HCT116 (cell line): ENCODE measurements around the gene IL22RA2. TPM values are rescaled to one million over a fixed set of nuclear protein-coding genes. Genes with fewer than 3 reads are reported as not detected.

Experiments
- ATAC-seq: fragments of 200-7000 bp; cut with Tn5 transposase; 2 replicates; pipeline ENCODE4 v1.9.1; 2020; ENCODE audit warnings: mild to moderate bottlenecking, moderate library complexity
- BruUV-seq: library from RNA; stranded (reverse); fragments of 400-500 nt; replicated peaks from 2 replicates; lab custom pipeline; 2021; lab: Mats Ljungman, UMichigan
- CTCF ChIA-PET: fragments of 300-600 bp; sonication (Branson Sonifier 250); formaldehyde crosslinking; loops from one replicate; lab custom pipeline; 2021; ENCODE audit warnings: antibody characterized with exemption; lab: Charles Lee
- POLR2A ChIA-PET: fragments of 300-600, 350-600 bp; sonication (Branson Sonifier 250); formaldehyde crosslinking; loops from one replicate; lab custom pipeline; 2021; ENCODE audit warnings: antibody characterized with exemption; lab: Charles Lee
- RAD21 ChIA-PET, 2 experiments: fragments of 300-600 bp; sonication (Branson Sonifier 250); formaldehyde crosslinking; loops; one replicate each; lab custom pipeline; 2023; ENCODE audit warnings: low total read pairs in 2 of 2; ENCODE audit not compliant: uncharacterized antibody in 2 of 2, unreplicated experiment in 2 of 2, low non-redundant PET in 1 of 2; lab: Charles Lee
- DNase-seq: peaks from one replicate; pipeline ENCODE4 v3.0.0-alpha.2; 2010; ENCODE audit warnings: low read depth, low spot score
- H2AFZ ChIP-seq: fragments of 200-600 bp; shearing (Covaris generic), sonication (generic); 2 replicates; pipeline ENCODE4 v1.6.1; 2017; ENCODE audit warnings: low read depth, mixed run types, mixed read lengths, antibody characterized with exemption, low read length; ENCODE audit not compliant: poor library complexity, severe bottlenecking
- H3K27ac ChIP-seq: 2 replicates; pipeline ENCODE4 v1.5.1; 2012; ENCODE audit warnings: low read depth, low read length
- H3K27me3 ChIP-seq: fragments of 200-600 bp; sonication (generic); 2 replicates; pipeline ENCODE4 v1.6.1; 2016; ENCODE audit warnings: mixed run types, low read length, mixed read lengths; ENCODE audit not compliant: insufficient read depth
- H3K36me3 ChIP-seq, 2 experiments: fragments of 200-500 bp in 1 of 2; fragments of 200-600 bp in 1 of 2; sonication (Bioruptor generic) in 1 of 2; sonication (generic) in 1 of 2; 2 replicates each; pipeline versions ENCODE4 v1.5.1 to v1.6.1; 2014 to 2016; ENCODE audit warnings: low read length in 2 of 2, inconsistent platforms in 1 of 2, mixed read lengths in 1 of 2, mixed run types in 1 of 2; ENCODE audit not compliant: insufficient read depth in 2 of 2, control insufficient read depth in 1 of 2
- H3K4me1 ChIP-seq, 2 experiments: fragments of 200-600 bp in 1 of 2; sonication (generic) in 1 of 2; 2 replicates each; pipeline versions ENCODE4 v1.5.1 to v1.6.1; 2012 to 2017; ENCODE audit warnings: low read length in 2 of 2, inconsistent platforms in 1 of 2, mild to moderate bottlenecking in 1 of 2, mixed read lengths in 1 of 2, mixed run types in 1 of 2, moderate library complexity in 1 of 2; ENCODE audit not compliant: insufficient read depth in 2 of 2, control insufficient read depth in 1 of 2
- H3K4me2 ChIP-seq: fragments of 200-600 bp; sonication (generic); 2 replicates; pipeline ENCODE4 v1.6.1; 2017; ENCODE audit warnings: mixed run types, low read length, mixed read lengths
- H3K4me3 ChIP-seq, 2 experiments: fragments of 200-600 bp in 1 of 2; sonication (generic) in 1 of 2; replicated peaks in 1 of 2; 2 replicates each; pipeline ENCODE4 v1.5.1; 2011 to 2016; ENCODE audit warnings: low read length in 2 of 2, control low read depth in 1 of 2, low read depth in 1 of 2, mild to moderate bottlenecking in 1 of 2, mixed read lengths in 1 of 2, mixed run types in 1 of 2
- H3K79me2 ChIP-seq: fragments of 200-600 bp; sonication (generic); 2 replicates; pipeline ENCODE4 v1.6.1; 2017; ENCODE audit warnings: mild to moderate bottlenecking, mixed run types, low read length, moderate library complexity, mixed read lengths; ENCODE audit not compliant: insufficient read depth
- H3K9ac ChIP-seq: fragments of 200-600 bp; sonication (generic); 2 replicates; pipeline ENCODE4 v1.6.1; 2016; ENCODE audit warnings: low read length, mixed read lengths
- H3K9me2 ChIP-seq: fragments of 200-600 bp; sonication (generic), shearing (Covaris generic); 2 replicates; pipeline ENCODE4 v1.6.1; 2017; ENCODE audit warnings: mixed run types, mild to moderate bottlenecking, moderate library complexity; ENCODE audit not compliant: insufficient read depth
- H3K9me3 ChIP-seq, 2 experiments: fragments of 200-500 bp in 1 of 2; fragments of 200-600 bp in 1 of 2; sonication (Bioruptor generic) in 1 of 2; sonication (generic) in 1 of 2; 2 replicates each; pipeline ENCODE4 v1.6.1; 2014 to 2017; ENCODE audit warnings: low read length in 2 of 2, mixed read lengths in 2 of 2, inconsistent platforms in 1 of 2, low read depth in 1 of 2, mild to moderate bottlenecking in 1 of 2, mixed run types in 1 of 2, moderate library complexity in 1 of 2; ENCODE audit not compliant: control insufficient read depth in 1 of 2, insufficient read depth in 1 of 2
- H4K20me1 ChIP-seq: fragments of 200-600 bp; sonication (generic), shearing (Covaris generic); 2 replicates; pipeline ENCODE4 v1.6.1; 2017; ENCODE audit warnings: mixed run types, mild to moderate bottlenecking, moderate library complexity; ENCODE audit not compliant: insufficient read depth
- ATF3 ChIP-seq: IDR thresholded peaks from 2 replicates; pipeline ENCODE4 v1.6.1; 2012
- CBX3 ChIP-seq: IDR thresholded peaks from 2 replicates; pipeline ENCODE4 v1.6.1; 2012; ENCODE audit warnings: low read depth
- CTCF ChIP-seq, 3 experiments: fragments of 200-600 bp in 1 of 3; sonication (generic) in 1 of 3; IDR thresholded peaks in 2 of 3; conservative IDR thresholded peaks in 1 of 3; 2 replicates each; pipeline ENCODE4 v1.5.1; 2012 to 2017; ENCODE audit warnings: low read depth in 2 of 3, low read length in 2 of 3, antibody characterized with exemption in 1 of 3, borderline replicate concordance in 1 of 3, control low read depth in 1 of 3, mild to moderate bottlenecking in 1 of 3, mixed read lengths in 1 of 3, mixed run types in 1 of 3, moderate library complexity in 1 of 3; ENCODE audit not compliant: insufficient read depth in 1 of 3
- EGR1 ChIP-seq: IDR thresholded peaks from 2 replicates; pipeline ENCODE4 v1.6.1; 2012; ENCODE audit warnings: low read depth
- EZH2 ChIP-seq: fragments of 200-600 bp; sonication (generic); IDR thresholded peaks from 2 replicates; pipeline ENCODE4 v1.6.1; 2017; ENCODE audit warnings: antibody characterized with exemption, mixed run types
- EZH2phosphoT487 ChIP-seq: fragments of 200-600 bp; IDR thresholded peaks from 2 replicates; pipeline ENCODE4 v1.6.1; 2018; ENCODE audit warnings: antibody characterized with exemption, borderline replicate concordance
- FOSL1 ChIP-seq: IDR thresholded peaks from 2 replicates; pipeline ENCODE4 v1.6.1; 2012; ENCODE audit warnings: low read depth
- JUND ChIP-seq: IDR thresholded peaks from 2 replicates; pipeline ENCODE4 v1.6.1; 2012
- MAX ChIP-seq: IDR thresholded peaks from 2 replicates; pipeline ENCODE4 v1.6.1; 2012
- POLR2A ChIP-seq: IDR thresholded peaks from 2 replicates; pipeline ENCODE4 v1.7.0; 2011; ENCODE audit warnings: borderline replicate concordance; ENCODE audit not compliant: insufficient read depth, insufficient read length; ENCODE audit errors: extremely low read depth
- POLR2AphosphoS5 ChIP-seq: IDR thresholded peaks from 2 replicates; pipeline ENCODE4 v1.6.1; 2011; ENCODE audit warnings: mild to moderate bottlenecking, low read depth, low read length, moderate library complexity
- RAD21 ChIP-seq: IDR thresholded peaks from 2 replicates; pipeline ENCODE4 v1.6.1; 2012; ENCODE audit warnings: low read depth, mild to moderate bottlenecking
- SIN3A ChIP-seq: IDR thresholded peaks from 2 replicates; pipeline ENCODE4 v1.6.1; 2012; ENCODE audit warnings: low read depth
- SP1 ChIP-seq: IDR thresholded peaks from 2 replicates; pipeline ENCODE4 v1.6.1; 2012; ENCODE audit warnings: low read depth
- SRF ChIP-seq: IDR thresholded peaks from 2 replicates; pipeline ENCODE4 v1.6.1; 2012; ENCODE audit warnings: low read depth
- TCF7L2 ChIP-seq: IDR thresholded peaks from 2 replicates; pipeline ENCODE4 v1.7.0; 2011; ENCODE audit warnings: borderline replicate concordance, inconsistent platforms; ENCODE audit not compliant: insufficient read depth, insufficient read length; ENCODE audit errors: extremely low read depth
- YY1 ChIP-seq: IDR thresholded peaks from 2 replicates; pipeline ENCODE4 v1.6.1; 2011; ENCODE audit warnings: low read length, low read depth, moderate library complexity, mild to moderate bottlenecking; ENCODE audit not compliant: insufficient replicate concordance; ENCODE audit errors: extremely low read depth
- ZNF274 ChIP-seq: fragments of 200-500 bp; sonication (Bioruptor generic); IDR thresholded peaks from 2 replicates; pipeline ENCODE4 v1.6.1; 2014; ENCODE audit warnings: mild to moderate bottlenecking, low read depth, low read length, inconsistent platforms
- intact Hi-C: fragments of 100-400 bp; cut with micrococcal nuclease; formaldehyde crosslinking; loops from 2 replicates; pipeline ENCODE4 v1.10.0; 2022
- total RNA-seq: library from RNA; stranded (reverse); gene quantifications from one replicate; pipeline ENCODE4 v1.2.1, GENCODE V29; 2021; ENCODE audit not compliant: unreplicated experiment
- TF ChIP-seq, protein P1 (sequence below): IDR thresholded peaks from 2 replicates; pipeline ENCODE4 v1.6.1; 2012; ENCODE audit warnings: low read depth

Gene IL22RA2
- total RNA-seq, 1 experiment from 2014 or later, result not detected

GRCh38 chr6:137185290-137185689 is 11.8 kb upstream of the IL22RA2 start:
- BruUV-seq, result no TSS peak
- Histone ChIP-seq H3K4me1 (no peaks in the 10 kb centered on the region), H2AFZ (no peak overlapping the region), H3K9ac (no peak overlapping the region), H3K4me2 (no peak overlapping the region), H3K36me3 (no peaks in the 10 kb centered on the region), H3K9me3 (peaks cover 3 to 7% of the 10 kb centered on the region in 2 experiments; a peak in 2 of 4 replicates), H4K20me1 (no peaks in the 10 kb centered on the region), H3K27me3 (no peaks in the 10 kb centered on the region)
- CTCF ChIA-PET, result no interaction called here
- intact Hi-C loops, result no loop called here
- RAD21 ChIA-PET, result no interaction called here
- no peak for TF ChIP-seq CTCF (IDR thresholded peaks at IDR 0.05 in 2 of 3, conservative IDR thresholded peaks at IDR 0.05 in 1 of 3; ENCODE audit: borderline replicate concordance in 1 of 3, insufficient read depth in 1 of 3, low read depth in 2 of 3, low read length in 2 of 3)
- no peak for TF ChIP-seq TCF7L2
- no peak for TF ChIP-seq ZNF274
- TF ChIP-seq SRF, result no peak
- TF ChIP-seq ATF3, result no peak
- TF ChIP-seq RAD21, result no peak
- TF ChIP-seq EZH2, result no peak
- TF ChIP-seq CBX3, result no peak
- TF ChIP-seq FOSL1, result no peak
- no peak for TF ChIP-seq JUND
- TF ChIP-seq YY1, result no peak
- no peak for TF ChIP-seq EZH2phosphoT487
- TF ChIP-seq SP1, result no peak
- TF ChIP-seq POLR2AphosphoS5, result no peak
- TF ChIP-seq MAX, result no peak
- no peak for TF ChIP-seq POLR2A
- TF ChIP-seq, protein P1, sequence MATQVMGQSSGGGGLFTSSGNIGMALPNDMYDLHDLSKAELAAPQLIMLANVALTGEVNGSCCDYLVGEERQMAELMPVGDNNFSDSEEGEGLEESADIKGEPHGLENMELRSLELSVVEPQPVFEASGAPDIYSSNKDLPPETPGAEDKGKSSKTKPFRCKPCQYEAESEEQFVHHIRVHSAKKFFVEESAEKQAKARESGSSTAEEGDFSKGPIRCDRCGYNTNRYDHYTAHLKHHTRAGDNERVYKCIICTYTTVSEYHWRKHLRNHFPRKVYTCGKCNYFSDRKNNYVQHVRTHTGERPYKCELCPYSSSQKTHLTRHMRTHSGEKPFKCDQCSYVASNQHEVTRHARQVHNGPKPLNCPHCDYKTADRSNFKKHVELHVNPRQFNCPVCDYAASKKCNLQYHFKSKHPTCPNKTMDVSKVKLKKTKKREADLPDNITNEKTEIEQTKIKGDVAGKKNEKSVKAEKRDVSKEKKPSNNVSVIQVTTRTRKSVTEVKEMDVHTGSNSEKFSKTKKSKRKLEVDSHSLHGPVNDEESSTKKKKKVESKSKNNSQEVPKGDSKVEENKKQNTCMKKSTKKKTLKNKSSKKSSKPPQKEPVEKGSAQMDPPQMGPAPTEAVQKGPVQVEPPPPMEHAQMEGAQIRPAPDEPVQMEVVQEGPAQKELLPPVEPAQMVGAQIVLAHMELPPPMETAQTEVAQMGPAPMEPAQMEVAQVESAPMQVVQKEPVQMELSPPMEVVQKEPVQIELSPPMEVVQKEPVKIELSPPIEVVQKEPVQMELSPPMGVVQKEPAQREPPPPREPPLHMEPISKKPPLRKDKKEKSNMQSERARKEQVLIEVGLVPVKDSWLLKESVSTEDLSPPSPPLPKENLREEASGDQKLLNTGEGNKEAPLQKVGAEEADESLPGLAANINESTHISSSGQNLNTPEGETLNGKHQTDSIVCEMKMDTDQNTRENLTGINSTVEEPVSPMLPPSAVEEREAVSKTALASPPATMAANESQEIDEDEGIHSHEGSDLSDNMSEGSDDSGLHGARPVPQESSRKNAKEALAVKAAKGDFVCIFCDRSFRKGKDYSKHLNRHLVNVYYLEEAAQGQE, result no peak
- TF ChIP-seq EGR1, result no peak
- no peak for TF ChIP-seq SIN3A
- TF ChIP-seq, all 23 proteins: peak for 0
- no peaks in the 10 kb centered on the region for H3K9me2 ChIP-seq
- H3K4me3 ChIP-seq, result no peak overlapping the region
- POLR2A ChIA-PET, result no interaction called here
- no peak for DNase-seq
- H3K79me2 ChIP-seq, result no peaks in the 10 kb centered on the region
- no peak for ATAC-seq
- no peak overlapping the region for H3K27ac ChIP-seq
